Hematopoietic multipotent progenitor cell treated with erythropoietin and hydrocortisone succinate and interleukin-3 and kit ligand, for 4 days (in vitro differentiated cells): ENCODE data around the gene KCNMA1.
"Not testable (repeated sequence)": the region's sequence is repeated elsewhere in the genome, so short reads cannot be mapped to it uniquely, and the experiment has no call there.

Experiments used
- DNase-seq: peaks from one replicate; pipeline ENCODE4 v3.0.0-alpha.2; 2015

Gene KCNMA1

DNA sequence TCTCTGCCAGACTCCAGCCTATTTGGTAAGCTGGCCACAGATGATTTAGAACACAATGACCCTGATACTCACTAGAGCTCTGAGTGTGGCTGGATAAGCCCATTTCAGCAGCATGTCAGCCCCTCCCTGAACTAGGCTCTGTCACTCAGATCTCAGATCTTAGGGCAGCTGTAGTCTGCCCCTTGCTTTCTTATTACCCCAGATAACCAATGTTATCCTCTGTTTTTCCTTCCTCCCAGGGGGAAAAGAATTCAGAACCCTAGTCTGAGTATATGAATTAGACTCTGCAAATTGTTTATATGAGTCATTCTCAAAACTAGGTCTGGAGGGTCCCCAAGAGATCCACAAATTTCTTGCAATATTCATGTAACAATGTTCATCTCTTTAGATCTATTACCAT, 286.2 kb downstream of the KCNMA1 start:
- no peak for DNase-seq

DNA sequence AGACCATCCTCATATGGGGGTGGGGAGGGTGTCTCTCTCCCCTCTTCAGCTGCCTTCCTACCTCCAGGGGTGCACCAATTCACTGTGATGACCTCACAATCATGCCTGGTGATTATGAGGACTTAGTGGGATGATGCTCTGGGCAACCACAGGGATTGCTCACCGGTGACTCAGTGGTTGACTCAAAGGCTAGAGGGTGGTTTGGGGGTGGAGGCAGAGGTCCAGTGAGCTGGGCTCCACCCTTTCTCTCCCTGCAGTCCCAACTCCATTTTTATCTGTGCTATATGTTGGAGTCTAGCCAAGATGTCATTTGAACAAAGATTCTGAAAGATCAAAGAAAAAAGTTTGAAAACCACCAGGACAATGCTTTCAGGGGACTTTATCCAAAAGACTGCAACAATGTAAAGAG, 286.9 kb downstream of the KCNMA1 start:
- peak; percentile 49 for DNase-seq

DNA sequence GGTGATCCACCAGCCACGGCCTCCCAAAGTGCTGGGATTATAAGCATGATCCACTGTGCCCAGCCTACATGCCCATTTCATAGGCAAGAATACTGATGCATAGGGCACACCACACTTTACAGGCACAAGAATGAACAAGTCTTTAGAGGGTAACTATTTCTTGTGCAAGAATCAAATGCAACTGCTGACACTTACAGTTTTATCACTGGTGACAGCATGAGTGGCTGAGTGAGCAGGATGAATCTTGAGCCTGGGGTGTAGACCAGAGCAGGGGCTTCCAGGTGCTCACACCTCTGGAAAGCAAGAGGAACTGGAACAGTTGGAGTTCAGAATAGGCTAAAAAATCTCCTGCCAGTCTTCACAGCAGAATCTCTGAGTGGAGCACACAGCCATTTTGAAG, 287.5 kb downstream of the KCNMA1 start:
- no peak for DNase-seq

DNA sequence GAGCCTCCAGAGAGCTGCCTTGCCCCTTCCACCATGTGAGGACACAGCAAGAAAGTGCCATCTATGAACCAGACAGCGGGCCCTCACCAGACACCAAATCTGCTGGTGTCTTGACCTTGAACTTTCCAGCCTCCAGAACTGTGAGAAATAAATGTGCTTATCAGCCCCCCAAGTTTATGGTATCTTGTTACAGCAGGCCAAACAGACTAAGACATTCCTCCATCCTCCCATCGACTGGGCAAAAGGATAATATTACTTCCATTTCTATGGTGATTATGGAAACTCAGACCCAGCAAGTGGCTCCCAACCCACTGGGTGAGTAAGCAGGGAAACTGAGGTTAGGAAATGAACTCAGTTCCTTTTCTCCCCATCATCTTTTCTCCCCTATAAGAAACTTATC, 288.4 kb downstream of the KCNMA1 start:
- no peak for DNase-seq

DNA sequence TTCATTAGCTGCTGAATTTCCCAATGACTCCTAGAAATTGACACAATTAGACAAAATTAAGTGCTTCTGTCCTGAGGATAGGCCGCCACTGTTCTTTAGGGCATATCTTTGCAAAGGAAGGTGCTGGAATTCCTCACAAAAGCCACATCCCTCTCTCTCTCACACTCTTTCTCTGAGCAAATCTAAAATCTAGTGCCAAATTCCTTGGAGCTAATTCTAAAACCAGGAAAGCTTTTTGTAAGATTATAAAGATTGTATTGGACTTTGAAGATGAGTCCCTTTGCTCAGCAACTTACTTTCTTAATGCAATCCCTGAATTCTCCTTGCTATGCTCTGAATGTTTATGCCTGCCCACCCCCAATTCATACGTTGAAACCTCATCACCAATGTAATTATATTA, 288.9 kb downstream of the KCNMA1 start:
- DNase-seq, result no peak

DNA sequence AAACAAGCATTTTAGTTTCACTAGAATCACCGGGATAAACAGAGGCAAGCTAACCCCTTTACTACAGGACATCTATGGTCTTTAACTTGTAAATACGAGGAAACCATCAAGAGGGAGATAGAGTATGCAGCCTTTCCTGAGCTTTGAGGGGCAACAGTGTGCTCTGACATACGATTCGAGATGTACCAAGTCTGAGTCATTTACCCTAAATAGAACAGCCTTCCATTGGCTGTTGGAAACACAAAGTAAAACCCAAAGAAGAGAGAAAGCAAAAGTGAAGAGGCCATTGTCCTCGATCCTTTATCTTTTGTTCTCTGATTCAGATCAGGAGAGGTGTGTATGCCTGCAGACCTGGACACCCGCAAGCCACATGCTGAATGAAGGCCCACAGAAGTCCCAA, 289.5 kb downstream of the KCNMA1 start:
- DNase-seq, result no peak

DNA sequence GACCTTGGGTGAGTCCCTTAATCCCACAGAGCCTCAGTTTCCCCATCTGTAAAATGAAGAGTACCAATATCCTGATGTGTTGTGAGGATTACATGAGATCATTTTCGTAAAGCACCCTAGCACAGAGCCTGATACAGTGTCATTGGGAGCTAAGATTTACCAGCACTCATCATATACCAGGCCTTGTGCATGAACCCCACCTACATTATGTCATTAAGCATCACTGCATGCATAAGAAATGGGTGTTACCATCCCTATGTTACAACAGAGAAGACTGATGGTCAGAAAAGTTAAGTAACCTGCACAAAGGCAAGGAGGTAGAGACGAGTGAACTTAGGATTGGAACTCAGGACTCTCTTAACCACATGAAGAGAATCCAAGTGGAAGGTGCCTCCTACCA, 290.6 kb downstream of the KCNMA1 start:
- no peak for DNase-seq

DNA sequence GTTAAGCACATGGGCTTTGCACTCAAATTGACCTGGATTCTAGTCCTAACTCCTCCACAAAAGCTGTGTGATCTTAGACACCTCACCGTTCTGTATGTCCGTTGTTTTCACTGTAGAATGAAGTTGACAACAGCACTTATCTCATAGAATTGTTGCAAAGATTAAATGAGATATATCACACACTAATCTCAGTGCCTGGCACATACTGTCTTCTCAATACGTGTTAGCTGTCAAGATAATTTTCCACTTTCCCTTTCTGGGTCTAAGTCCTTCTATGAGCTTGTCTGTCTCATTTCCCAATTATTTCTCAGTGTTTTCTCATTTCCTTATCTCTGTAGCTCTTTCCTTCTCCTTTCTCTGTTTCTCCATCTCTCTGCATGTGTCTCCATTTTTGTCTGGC, 296.6 kb downstream of the KCNMA1 start:
- no peak for DNase-seq

DNA sequence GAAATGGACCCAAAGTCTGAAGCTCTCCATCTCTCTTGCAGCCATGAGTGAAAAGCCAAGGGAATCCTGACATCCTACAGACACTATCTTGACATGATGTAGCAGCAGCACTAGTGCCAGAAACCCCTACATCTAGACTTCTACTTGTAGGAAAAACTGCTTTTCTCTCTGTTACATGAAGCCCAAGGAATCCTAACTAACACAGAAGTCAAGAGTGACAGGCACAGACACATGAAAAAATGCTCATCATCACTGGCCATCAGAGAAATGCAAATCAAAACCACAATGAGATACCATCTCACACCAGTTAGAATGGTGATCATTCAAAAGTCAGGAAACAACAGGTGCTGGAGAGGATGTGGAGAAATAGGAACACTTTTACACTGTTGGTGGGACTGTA, 297.7 kb downstream of the KCNMA1 start:
- not testable (repeated sequence) for DNase-seq

DNA sequence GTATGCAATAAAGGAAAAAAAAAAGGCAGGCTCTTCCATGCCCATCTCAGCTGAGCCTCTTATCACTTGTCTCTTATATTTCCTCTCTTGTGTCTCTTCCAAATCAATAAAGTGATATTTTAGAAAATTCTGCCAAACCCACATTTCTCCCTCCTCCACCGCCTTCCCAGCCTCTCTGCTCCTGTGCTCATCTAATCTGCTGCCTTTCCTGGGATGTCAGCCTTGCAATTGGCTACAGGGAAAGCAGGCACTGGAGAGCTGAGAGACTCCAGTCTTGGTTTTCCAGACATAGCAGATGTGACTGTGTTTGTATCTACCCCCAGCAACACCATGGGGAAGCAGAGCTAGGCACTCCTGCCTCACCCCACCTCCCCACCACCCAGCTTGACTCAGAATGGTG, 298.4 kb downstream of the KCNMA1 start:
- no peak for DNase-seq

DNA sequence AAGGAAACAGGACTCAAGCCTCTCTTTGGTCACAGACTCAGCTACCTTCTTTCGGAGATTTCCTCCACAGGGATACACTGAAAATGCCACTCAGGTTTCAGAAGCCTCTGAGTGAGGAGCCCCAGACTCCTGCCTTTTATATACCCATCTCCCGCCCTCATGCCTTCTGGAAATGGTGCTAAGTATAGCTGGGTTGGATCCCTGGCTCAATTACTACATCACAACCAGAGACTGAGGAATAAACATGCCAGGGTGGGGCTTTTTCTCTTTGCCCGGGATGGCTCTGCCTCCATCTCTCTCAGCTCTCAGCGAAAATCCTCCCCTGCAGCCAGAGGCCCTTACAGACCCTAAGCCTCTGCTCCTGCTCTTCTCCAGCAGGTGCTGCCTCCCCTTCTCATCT, 299.5 kb downstream of the KCNMA1 start:
- no peak for DNase-seq

DNA sequence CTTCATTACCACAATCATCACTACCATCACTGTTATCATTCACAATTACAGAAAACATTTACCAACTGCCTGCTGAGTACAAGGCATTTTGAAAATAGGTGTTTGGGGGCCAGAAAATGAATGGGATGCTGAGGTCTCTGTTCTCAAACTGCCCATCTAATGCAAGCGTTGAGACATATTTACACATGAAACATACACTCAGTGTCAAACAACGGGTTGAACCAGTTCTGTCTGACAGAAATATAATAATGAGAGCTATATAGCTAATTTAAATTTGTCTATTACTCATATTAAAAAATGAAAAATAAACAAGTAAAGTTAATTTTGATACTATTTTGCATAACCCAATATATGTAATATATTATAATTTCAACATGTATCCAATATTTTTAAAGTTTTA, 303.1 kb downstream of the KCNMA1 start:
- DNase-seq, result no peak

DNA sequence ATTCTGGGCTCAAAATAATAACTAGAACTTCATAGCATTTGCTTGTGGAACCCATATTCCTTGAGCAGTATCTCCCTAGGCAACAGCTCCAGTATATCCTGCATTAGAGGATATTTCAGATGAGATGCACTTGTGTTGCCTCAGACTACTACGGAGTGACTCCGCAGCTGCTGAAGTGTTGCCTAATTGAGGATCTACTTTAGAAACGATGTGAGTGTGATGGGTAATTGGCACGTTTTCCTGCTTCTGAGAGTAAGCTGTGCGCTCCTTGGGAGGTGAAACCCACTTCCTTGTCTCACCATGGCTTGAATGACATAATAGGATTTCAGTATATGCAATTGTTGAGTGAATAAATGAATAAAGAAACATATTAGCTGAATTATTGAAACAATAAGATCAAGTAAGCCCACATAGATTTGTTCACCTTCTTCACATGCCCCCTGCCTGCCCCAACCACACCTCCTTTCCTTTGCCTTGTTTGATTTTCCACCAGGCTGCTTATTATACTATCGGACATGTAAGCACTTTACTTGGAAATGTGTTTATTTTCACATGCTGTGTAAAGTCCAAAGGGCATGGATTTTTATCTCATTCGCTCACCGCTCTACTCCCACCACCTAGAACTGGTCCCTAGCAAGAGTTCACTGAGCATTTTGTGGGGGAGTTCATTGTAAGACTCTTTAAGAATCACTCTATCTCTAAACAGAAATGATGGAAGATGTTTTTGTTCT, 303.8 kb downstream of the KCNMA1 start:
- DNase-seq, result no peak

DNA sequence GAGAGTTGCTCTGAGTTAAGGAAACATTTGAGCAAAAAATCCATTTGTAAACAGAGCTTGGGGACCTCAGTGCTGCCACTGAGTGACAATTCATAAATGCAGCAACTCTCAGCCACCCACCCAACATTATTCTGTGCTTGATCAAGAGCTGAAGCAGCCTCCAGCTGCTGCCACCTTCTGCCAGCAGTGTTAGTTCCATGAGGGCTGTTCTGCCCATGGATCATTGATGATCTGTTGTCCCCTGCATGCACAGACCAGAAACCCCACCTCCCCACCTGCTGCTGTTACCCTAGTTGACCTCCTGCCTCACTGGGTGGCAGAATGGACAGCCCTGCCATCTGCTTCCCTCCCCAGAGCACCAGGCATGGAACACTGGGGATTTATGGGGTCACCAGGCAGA, 305.4 kb downstream of the KCNMA1 start:
- DNase-seq, result no peak

DNA sequence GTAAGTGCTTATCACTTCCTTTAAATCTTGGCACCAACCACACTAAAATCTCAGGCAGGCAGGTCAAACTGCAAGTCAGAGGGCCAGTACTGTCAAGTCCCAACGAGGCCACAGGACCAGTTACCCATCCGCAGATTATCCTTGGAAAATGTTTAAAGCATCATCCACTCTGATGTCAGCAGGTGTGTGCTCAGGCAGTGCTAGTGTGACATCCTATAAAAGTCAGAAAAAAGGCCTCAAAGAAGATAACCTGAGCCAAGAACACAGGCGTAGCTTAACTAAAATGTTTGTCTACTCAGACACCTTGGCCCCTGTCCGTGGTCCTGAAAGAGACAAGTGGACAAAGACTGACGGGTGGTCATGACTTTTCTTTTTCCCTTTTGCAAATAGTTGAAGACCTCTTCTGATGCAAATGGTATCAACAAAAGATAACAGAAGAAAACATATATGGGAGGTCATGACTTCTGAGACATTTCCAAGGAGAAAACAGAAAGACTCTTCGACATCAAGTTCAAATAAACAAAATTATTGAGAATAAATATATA, 309.3 kb downstream of the KCNMA1 start:
- DNase-seq, result peak; percentile 70

DNA sequence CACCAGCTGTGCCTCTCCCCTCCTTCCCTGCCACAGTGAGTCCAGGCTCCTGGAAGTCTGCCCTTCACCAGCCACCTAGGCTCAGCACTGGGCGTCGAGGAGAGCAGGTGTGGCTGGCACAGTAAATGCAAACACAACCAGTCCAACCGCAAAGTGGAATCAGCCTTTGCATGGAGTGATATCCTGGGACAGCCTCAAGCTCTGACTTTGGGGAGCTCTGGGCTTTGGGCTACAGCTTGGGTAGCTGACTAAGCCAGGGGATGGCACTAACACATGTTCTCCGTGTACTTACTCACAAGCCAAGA, 312.4 kb downstream of the KCNMA1 start:
- no peak for DNase-seq

DNA sequence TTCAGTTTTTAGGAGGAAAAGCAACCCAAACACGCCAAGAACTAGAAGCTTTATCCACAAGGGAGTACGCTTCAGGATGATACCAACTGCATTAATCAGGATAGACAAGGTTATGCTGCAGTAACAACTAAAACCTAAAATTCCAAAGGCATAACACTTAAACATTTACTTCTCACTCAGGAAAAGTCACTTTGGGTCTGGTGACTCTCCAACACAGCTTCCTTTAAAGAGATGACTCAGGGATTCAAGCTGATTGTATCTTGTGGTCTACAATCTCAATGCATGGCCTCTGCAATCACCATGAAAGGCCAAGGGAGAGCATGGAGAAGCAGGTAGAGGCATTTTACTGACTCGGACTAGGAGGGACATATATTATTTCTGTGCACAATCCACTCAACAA, 315.8 kb downstream of the KCNMA1 start:
- peak; percentile 46 for DNase-seq

DNA sequence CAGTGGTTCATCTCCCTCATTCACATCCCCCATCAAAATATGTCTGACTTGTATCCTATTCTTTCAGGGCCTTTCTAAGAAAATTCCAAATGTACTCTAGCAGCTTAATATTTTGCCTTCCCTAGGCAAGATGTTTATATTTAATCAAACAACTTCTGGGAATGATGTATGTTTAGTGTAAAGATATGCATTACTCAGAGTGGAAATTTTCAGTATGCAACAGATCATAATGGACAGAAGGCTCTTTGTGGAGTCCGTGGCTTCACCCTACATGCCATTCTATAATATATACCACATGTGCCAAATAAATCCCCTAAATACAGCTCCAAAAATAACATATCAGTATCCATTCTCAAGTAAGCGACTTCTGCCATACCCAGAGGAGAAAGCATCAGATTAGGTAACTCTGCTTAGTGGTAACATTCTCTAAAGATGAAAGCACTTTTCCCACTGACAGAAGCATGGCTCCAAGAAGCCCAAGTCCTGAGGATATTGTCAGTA, 316.6 kb downstream of the KCNMA1 start:
- DNase-seq, result no peak

DNA sequence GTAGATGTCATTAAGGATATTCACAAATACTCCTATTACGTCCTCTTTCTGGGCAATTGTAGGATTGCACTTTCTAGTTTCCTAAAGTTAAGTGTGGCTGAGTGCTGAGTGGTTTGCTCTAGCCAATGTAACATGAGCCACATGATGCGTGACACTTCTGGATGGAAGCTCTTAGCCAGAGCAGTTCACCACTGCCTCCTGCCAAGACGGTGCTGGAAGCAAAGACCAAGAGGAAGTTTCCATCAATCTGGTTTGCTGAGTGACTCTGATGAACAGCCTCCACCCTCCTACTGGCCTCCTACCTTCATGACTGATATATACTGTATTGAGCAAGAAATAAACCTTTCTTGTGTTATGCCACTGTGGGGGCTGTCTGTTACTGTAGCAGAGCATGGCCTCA, 318.1 kb downstream of the KCNMA1 start:
- no peak for DNase-seq

DNA sequence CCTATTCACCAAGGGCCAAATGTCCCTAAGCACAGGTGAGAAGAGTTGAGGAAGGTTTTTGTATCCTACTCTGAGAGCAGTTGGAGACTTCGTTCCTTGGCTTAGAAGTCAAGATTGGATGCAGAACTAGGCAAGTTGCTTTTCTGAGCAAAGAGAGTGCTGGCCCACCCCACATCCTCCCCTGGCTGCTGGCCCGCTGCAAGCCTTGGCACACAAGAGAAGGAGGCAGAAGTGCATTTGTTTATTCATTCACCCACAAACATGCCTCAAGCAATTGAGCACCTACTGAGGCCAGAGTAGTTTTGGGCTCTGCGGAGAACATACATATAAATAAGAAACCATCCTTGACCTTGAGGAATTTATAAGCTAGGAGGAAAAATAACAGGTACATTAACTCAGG, 318.9 kb downstream of the KCNMA1 start:
- no peak for DNase-seq

DNA sequence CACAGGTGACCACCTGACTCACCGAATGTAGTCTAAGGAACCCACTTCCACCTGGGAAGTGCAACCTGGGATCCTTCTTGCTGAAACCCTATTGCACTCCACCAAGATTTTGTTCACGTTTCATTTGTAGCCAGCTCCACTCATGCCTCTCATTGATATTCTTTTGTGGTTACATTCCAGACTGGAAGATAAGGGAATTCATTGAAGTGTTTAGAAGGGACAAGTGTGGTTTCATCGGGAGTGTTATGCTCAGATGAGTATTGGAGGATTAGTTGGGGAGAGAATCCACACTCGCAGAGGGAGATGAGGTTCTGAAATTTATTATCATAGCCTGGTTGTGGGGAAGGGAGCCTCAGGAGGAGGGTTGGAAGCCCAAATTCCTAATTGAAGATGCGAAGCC, 320.4 kb downstream of the KCNMA1 start:
- no peak for DNase-seq

DNA sequence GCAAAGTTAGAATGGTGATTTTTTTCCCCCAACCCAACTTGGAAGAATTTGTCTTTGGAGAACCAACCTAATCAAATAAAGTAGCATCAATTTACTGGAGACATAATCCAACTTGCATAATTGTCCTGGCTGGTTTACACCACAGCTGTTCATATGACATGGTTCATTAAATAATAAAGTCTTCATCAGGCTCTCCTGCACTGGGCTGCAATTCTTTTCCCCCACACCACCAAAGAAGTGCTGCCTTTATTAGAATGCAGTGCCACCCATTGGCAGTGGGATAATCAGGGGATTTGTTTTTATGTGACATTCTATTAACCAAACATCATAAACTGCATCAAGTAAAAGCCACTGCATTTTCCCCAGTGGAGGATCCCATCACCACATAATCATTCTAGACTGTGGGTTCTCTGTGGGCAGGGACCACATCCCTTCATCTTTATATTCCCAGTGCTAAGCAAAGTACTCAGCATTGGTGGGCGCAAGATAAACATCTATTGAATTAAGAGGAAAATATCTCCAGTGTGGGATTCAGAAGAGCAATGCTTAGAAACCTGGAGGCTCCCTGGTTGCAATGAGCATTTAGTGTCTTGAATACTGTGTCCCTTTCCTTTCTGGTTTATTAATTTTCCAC, 322.0 kb downstream of the KCNMA1 start:
- DNase-seq, result no peak

DNA sequence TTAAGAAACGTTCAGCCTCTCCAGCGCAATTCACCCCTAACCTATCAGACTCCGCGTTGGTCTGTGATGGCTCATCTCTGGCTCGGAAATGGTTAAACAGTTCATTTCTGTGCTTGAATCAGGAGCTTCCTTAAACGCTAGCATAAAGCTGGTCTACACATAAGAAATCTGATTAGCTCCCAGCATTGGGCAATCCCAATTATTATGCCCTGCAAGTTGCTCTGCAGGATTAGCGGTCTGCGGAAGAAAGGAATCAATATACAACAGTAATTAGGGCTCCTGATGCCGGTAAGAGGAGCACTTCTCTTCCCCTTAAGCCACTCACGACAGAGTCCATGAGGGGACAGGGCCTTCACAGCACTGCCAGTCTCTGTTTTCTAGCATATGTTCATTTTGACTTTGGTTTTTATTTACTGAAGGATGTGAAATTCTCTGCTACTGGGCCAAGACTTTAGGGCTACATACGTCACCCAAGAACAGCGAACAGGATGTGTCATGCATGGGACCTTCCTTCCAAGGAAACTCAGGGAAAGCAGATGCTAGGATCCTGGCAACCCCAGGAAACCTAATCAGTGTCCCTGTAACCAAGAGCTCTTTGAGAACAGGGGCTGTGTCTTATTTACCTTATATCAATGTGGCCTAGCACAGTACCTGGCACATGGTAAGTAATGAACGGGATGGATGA, 324.4 kb downstream of the KCNMA1 start:
- no peak for DNase-seq

DNA sequence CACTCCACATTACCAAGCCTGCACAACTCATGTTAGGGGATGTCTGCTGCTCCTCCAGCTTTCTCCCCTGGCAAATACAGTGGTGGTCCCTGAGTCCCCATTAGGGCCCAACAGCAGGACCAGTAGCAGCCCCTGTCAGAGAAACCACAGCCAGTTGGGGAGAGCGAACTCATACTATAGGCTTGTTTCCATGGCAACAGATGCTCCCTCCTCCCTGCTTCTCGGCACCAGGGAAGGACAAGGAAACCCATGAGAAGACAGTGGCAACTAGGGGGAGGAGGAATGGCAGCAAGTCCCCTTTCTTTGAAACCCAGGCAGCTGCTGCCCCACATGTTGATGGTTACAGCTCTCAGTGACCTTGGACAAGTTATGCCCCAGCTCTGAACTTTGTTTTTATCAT, 326.4 kb downstream of the KCNMA1 start:
- DNase-seq, result no peak
